SK-N-SH (cell line): ENCODE data around the gene B3GALT5. TPM values are rescaled to one million over a fixed set of nuclear protein-coding genes. Genes with fewer than 3 reads are reported as not detected.

Experiments used
- CTCF ChIA-PET: fragments of 300-600, 350-600 bp; formaldehyde crosslinking; extraction: SDS; loops from one replicate; lab custom pipeline; 2021; lab: Yijun Ruan, JAX
- POLR2A ChIA-PET: fragments of 350-600 bp; sonication (Branson Sonifier 250); formaldehyde crosslinking; extraction: SDS; loops from one replicate; lab custom pipeline; 2020; ENCODE audit warnings: antibody characterized with exemption, inconsistent platforms; lab: Yijun Ruan, JAX
- DNase-seq: peaks from one replicate; pipeline ENCODE4 v3.0.0; 2012
- H2AFZ ChIP-seq: fragments of 200-600 bp; sonication (generic); 2 replicates; pipeline ENCODE4 v1.8.1; 2016; ENCODE audit warnings: antibody characterized with exemption, mild to moderate bottlenecking, low read depth
- H3F3A ChIP-seq: fragments of 200-600 bp; sonication (generic); replicated peaks from 2 replicates; pipeline ENCODE3; 2016; ENCODE audit warnings: antibody characterized with exemption, mild to moderate bottlenecking; ENCODE audit not compliant: insufficient read depth
- H3K27ac ChIP-seq, 2 experiments: fragments of 200-500 bp in 1 of 2; fragments of 200-600 bp in 1 of 2; sonication (Bioruptor generic) in 1 of 2; sonication (generic), shearing (Covaris generic) in 1 of 2; 2 replicates each; pipeline versions ENCODE4 v1.5.1 to v1.6.1; 2014 to 2016; ENCODE audit warnings: low read depth in 2 of 2, inconsistent platforms in 1 of 2, low read length in 1 of 2, mild to moderate bottlenecking in 1 of 2, mixed read lengths in 1 of 2
- H3K27me3 ChIP-seq: fragments of 200-600 bp; sonication (generic), shearing (Covaris generic); 2 replicates; pipeline ENCODE4 v1.6.1; 2016; ENCODE audit warnings: mixed run types; ENCODE audit not compliant: insufficient read depth
- H3K36me3 ChIP-seq, 2 experiments: fragments of 200-500 bp in 1 of 2; fragments of 200-600 bp in 1 of 2; sonication (Bioruptor generic) in 1 of 2; sonication (generic) in 1 of 2; replicated peaks in 1 of 2; 2 replicates each; pipeline versions ENCODE3 to v1.5.1; 2014 to 2016; ENCODE audit warnings: low read length in 1 of 2, mild to moderate bottlenecking in 1 of 2; ENCODE audit not compliant: insufficient read depth in 2 of 2, control insufficient read depth in 1 of 2
- H3K4me1 ChIP-seq, 2 experiments: fragments of 200-500 bp in 1 of 2; fragments of 200-600 bp in 1 of 2; sonication (Bioruptor generic) in 1 of 2; sonication (generic), shearing (Covaris generic) in 1 of 2; 2 replicates each; pipeline versions ENCODE4 v1.5.1 to v1.6.1; 2014 to 2016; ENCODE audit warnings: low read depth in 1 of 2, low read length in 1 of 2, mixed run types in 1 of 2; ENCODE audit not compliant: insufficient read depth in 2 of 2, control insufficient read depth in 1 of 2
- H3K4me2 ChIP-seq: fragments of 200-600 bp; sonication (generic), shearing (Covaris generic); 2 replicates; pipeline ENCODE4 v1.6.1; 2017; ENCODE audit warnings: mixed run types
- H3K4me3 ChIP-seq, 2 experiments: fragments of 200-500 bp in 1 of 2; fragments of 200-600 bp in 1 of 2; sonication (Bioruptor generic) in 1 of 2; sonication (generic), shearing (Covaris generic) in 1 of 2; 2 replicates each; pipeline versions ENCODE4 v1.5.1 to v1.8.1; 2014 to 2016; ENCODE audit warnings: low read depth in 2 of 2, inconsistent platforms in 1 of 2, low read length in 1 of 2, mild to moderate bottlenecking in 1 of 2, mixed read lengths in 1 of 2, moderate library complexity in 1 of 2
- H3K79me2 ChIP-seq: fragments of 200-600 bp; sonication (generic); 2 replicates; pipeline ENCODE4 v1.8.1; 2017; ENCODE audit warnings: mild to moderate bottlenecking; ENCODE audit not compliant: insufficient read depth
- H3K9ac ChIP-seq: fragments of 200-600 bp; sonication (generic); 2 replicates; pipeline ENCODE4 v1.6.1; 2017; ENCODE audit warnings: mixed run types
- H3K9me2 ChIP-seq: fragments of 200-600 bp; sonication (generic); 2 replicates; pipeline ENCODE4 v1.6.1; 2017; ENCODE audit warnings: mixed run types
- H3K9me3 ChIP-seq: fragments of 200-600 bp; sonication (generic); 2 replicates; pipeline ENCODE4 v1.6.1; 2017; ENCODE audit warnings: mixed run types, mild to moderate bottlenecking, moderate library complexity
- H4K20me1 ChIP-seq: fragments of 200-600 bp; sonication (generic); 2 replicates; pipeline ENCODE4 v1.6.1; 2017; ENCODE audit warnings: mild to moderate bottlenecking, mixed run types; ENCODE audit not compliant: insufficient read depth
- CHD2 ChIP-seq: fragments of 150-350 bp; IDR thresholded peaks from 2 replicates; pipeline ENCODE4 v1.6.1; 2018; ENCODE audit warnings: low read length; ENCODE audit not compliant: partially characterized antibody
- ELF1 ChIP-seq: IDR thresholded peaks from 2 replicates; pipeline ENCODE4 v1.4.0; 2012
- EP300 ChIP-seq, 2 experiments: IDR thresholded peaks; 2 replicates each; pipeline versions ENCODE4 v1.4.0 to v1.6.1; 2012; ENCODE audit warnings: borderline replicate concordance in 1 of 2, low read depth in 1 of 2, low read length in 1 of 2
- FOSL2 ChIP-seq: IDR thresholded peaks from 2 replicates; pipeline ENCODE4 v1.4.0; 2012; ENCODE audit warnings: low read depth, mild to moderate bottlenecking, moderate library complexity, borderline replicate concordance
- JUND ChIP-seq: IDR thresholded peaks from 2 replicates; pipeline ENCODE4 v1.4.0; 2012
- NFIC ChIP-seq: IDR thresholded peaks from 2 replicates; pipeline ENCODE4 v1.4.0; 2012; ENCODE audit warnings: borderline replicate concordance
- NRF1 ChIP-seq: IDR thresholded peaks from 2 replicates; pipeline ENCODE4 v1.6.1; 2012; ENCODE audit warnings: low read depth, mild to moderate bottlenecking, low read length
- REST ChIP-seq: IDR thresholded peaks from 2 replicates; pipeline ENCODE4 v1.6.1; 2012; ENCODE audit warnings: mild to moderate bottlenecking, low read depth, low read length, moderate library complexity
- SIN3A ChIP-seq: IDR thresholded peaks from 2 replicates; pipeline ENCODE4 v1.6.1; 2012; ENCODE audit warnings: low read depth, mild to moderate bottlenecking, low read length, moderate library complexity, borderline replicate concordance
- SMC3 ChIP-seq: IDR thresholded peaks from 2 replicates; pipeline ENCODE4 v1.6.1; 2012; ENCODE audit warnings: low read depth, low read length, improper control_type of control experiment
- WGBS: methylation state at CpG from one replicate; pipeline ENCODE4 v1.1.6; 2017; ENCODE audit warnings: low lambda C conversion rate; 5-methylcytosine and 5-hydroxymethylcytosine counted together
- polyA plus RNA-seq, 3 experiments: library from polyadenylated mRNA; depleted of rRNA; stranded (reverse); fragments of >200 nt; gene quantifications; 2 replicates each; pipeline ENCODE4 v1.2.3, GENCODE V29; 2012

The B3GALT5 gene
- polyA plus RNA-seq, 1 of the 3 experiments (the other 2 are of a cell fraction) = 0.35 TPM

- Histone ChIP-seq H3K27me3 (no peaks in the 10 kb centered on the region), H3K27ac (no peak overlapping the region), H3K4me1 (peaks cover 0 to 8% of the 10 kb centered on the region in 2 experiments; a peak in 1 of 4 replicates), H3K79me2 (no peaks in the 10 kb centered on the region), H3K36me3 (no peaks in the 10 kb centered on the region), H4K20me1 (no peaks in the 10 kb centered on the region), H3K9me2 (no peaks in the 10 kb centered on the region), H3K9ac (no peak overlapping the region), H3K4me3 (no peak overlapping the region), H3K9me3 (no peaks in the 10 kb centered on the region), H2AFZ (no peak overlapping the region), H3K4me2 (no peak overlapping the region), H3F3A (no peaks in the 10 kb centered on the region)
- TF ChIP-seq SIN3A (no peak), ELF1 (no peak), JUND (no peak), REST (no peak), NRF1 (no peak)
- POLR2A ChIA-PET = no interaction called here
- CTCF ChIA-PET = no interaction called here
- DNase-seq = no peak
Measured at GRCh38 chr21:39593522-39593921, 19.2 kb upstream of the B3GALT5 start.

- DNase-seq = no peak
- CTCF ChIA-PET = interaction anchor here (0.8 kb wide), 1 partner anchor 16 kb away, joined by 3 read pairs; no protein-coding TSS in a partner anchor
- H3K4me1 ChIP-seq = peaks cover 0 to 8% of the 10 kb centered on the region in 2 experiments; a peak in 1 of 4 replicates
- no peaks in the 10 kb centered on the region for H4K20me1 ChIP-seq
- TF ChIP-seq FOSL2 = no peak
- TF ChIP-seq EP300 (IDR thresholded peaks at IDR 0.05; ENCODE audit: borderline replicate concordance in 1 of 2, low read depth in 1 of 2, low read length in 1 of 2) = no peak
- TF ChIP-seq SIN3A = no peak
- TF ChIP-seq, all 33 proteins: peak for 0
- POLR2A ChIA-PET = no interaction called here
- no peak overlapping the region for H3K4me2 ChIP-seq
- H3K4me3 ChIP-seq = no peak overlapping the region
- 48% methylated on average over 3 of the region's 3 CpGs for WGBS
- no peak overlapping the region for H2AFZ ChIP-seq
- H3K27me3 ChIP-seq = no peaks in the 10 kb centered on the region
- no peak overlapping the region for H3K9ac ChIP-seq
- H3F3A ChIP-seq = no peaks in the 10 kb centered on the region
- H3K36me3 ChIP-seq = no peaks in the 10 kb centered on the region
- no peaks in the 10 kb centered on the region for H3K9me2 ChIP-seq
- no peaks in the 10 kb centered on the region for H3K9me3 ChIP-seq
- H3K79me2 ChIP-seq = no peaks in the 10 kb centered on the region
- no peak overlapping the region for H3K27ac ChIP-seq
Measured at GRCh38 chr21:39595465-39595864, 17.3 kb upstream of the B3GALT5 start.

GRCh38 chr21:39597595-39597994, 15.1 kb upstream of the B3GALT5 start:
- Histone ChIP-seq H3K36me3 (no peaks in the 10 kb centered on the region), H3K9me3 (no peaks in the 10 kb centered on the region), H3K4me3 (no peak overlapping the region), H3K27me3 (no peaks in the 10 kb centered on the region), H3K27ac (no peak overlapping the region), H3K4me1 (peaks cover 0 to 17% of the 10 kb centered on the region in 2 experiments; a peak in 1 of 4 replicates), H4K20me1 (no peaks in the 10 kb centered on the region), H2AFZ (no peak overlapping the region), H3K9ac (no peak overlapping the region), H3F3A (no peaks in the 10 kb centered on the region), H3K4me2 (no peak overlapping the region), H3K79me2 (no peaks in the 10 kb centered on the region), H3K9me2 (no peaks in the 10 kb centered on the region)
- DNase-seq = no peak
- 20% methylated on average over 7 of the region's 7 CpGs for WGBS
- ChIA-PET CTCF (interaction anchor here (1.0 to 1.3 kb wide), 2 partner anchors 17 to 421 kb away, joined by 3 to 6 read pairs; no protein-coding TSS in a partner anchor), POLR2A (no interaction called here)
- TF ChIP-seq FOSL2 (no peak), SMC3 (no peak), CHD2 (no peak), NRF1 (no peak), NFIC (no peak)
